ENCODE data around the gene TBC1D8. TPM values are rescaled to one million over a fixed set of nuclear protein-coding genes. Genes with fewer than 3 reads are reported as not detected.

The TBC1D8 gene
- total RNA-seq, 1 experiment from 2014 or later = 51.7 TPM

DNA sequence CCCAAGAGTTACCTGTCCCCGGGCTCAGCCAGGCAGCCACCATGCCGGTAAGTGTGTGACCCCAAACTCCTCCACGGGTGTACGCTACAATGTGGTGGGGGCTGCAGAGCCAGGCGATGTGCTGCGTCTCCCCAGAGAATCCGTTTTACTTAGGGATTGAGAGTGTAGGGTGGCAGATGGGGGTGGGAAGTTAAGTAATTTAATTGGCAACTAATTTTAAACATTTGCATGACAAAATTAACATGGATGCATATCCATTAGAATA is 175.7 kb downstream of the TBC1D8 start:
- TF ChIP-seq, protein P1, sequence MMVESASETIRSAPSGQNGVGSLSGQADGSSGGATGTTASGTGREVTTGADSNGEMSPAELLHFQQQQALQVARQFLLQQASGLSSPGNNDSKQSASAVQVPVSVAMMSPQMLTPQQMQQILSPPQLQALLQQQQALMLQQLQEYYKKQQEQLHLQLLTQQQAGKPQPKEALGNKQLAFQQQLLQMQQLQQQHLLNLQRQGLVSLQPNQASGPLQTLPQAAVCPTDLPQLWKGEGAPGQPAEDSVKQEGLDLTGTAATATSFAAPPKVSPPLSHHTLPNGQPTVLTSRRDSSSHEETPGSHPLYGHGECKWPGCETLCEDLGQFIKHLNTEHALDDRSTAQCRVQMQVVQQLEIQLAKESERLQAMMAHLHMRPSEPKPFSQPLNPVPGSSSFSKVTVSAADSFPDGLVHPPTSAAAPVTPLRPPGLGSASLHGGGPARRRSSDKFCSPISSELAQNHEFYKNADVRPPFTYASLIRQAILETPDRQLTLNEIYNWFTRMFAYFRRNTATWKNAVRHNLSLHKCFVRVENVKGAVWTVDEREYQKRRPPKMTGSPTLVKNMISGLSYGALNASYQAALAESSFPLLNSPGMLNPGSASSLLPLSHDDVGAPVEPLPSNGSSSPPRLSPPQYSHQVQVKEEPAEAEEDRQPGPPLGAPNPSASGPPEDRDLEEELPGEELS (CRISPR knock-in tag; IDR thresholded peaks at IDR 0.05) = no peak
- TF ChIP-seq, protein P2, sequence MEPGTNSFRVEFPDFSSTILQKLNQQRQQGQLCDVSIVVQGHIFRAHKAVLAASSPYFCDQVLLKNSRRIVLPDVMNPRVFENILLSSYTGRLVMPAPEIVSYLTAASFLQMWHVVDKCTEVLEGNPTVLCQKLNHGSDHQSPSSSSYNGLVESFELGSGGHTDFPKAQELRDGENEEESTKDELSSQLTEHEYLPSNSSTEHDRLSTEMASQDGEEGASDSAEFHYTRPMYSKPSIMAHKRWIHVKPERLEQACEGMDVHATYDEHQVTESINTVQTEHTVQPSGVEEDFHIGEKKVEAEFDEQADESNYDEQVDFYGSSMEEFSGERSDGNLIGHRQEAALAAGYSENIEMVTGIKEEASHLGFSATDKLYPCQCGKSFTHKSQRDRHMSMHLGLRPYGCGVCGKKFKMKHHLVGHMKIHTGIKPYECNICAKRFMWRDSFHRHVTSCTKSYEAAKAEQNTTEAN (CRISPR knock-in tag; IDR thresholded peaks at IDR 0.05) = no peak
- TF ChIP-seq GRHL2 (CRISPR knock-in tag; IDR thresholded peaks at IDR 0.05; ENCODE audit: insufficient replicate concordance, severe bottlenecking) = no peak
- no peak for ATAC-seq
- Mint-ChIP-seq H3K36me3 (no peaks in the 10 kb centered on the region), H3K27me3 (ENCODE audit: low read depth) (no peaks in the 10 kb centered on the region), H3K27ac (no peak overlapping the region), H3K9me3 (no peaks in the 10 kb centered on the region), H3K4me3 (no peak overlapping the region), H3K4me1 (no peaks in the 10 kb centered on the region)
- CTCF ChIA-PET = no interaction called here
- no peak for DNase-seq (ENCODE audit: low spot score)
- POLR2A ChIA-PET = no interaction called here

DNA sequence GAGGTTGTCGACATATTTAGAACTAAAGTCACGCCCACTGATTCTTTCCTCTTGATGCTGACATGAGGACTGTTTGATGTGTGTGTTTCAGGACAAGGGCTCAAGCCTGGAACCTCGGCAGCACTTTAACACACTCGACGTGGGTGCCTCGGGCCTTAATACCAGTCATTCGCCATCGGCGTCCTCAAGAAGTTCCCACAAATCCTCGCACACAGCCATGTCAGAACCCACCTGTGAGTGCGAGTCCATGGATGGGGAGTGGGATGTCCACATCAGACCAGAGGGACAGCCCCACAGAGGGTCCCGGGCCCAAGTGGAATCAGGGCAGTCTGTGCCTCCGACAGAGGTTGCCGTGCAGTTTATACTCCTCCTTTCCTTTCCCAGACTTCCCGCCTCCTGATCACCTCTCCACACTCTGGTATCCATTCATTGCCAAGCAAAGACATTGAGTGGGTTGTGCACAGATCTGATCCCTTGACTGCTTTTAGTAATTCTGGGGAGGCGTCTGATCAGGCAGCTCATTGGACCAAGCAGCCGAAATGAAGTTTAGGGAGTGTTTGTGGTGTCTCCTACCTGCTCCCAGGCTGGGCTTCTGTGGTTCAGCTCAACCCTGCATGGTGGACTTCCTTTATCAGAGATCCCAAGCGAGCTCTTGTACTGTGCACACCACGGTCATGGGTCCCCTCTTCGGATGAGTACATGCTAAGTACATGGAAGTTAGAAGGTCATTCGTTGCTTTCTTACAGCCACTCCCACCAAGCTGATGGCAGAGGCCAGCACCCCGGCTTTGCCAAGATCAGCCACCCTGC is 176.3 kb downstream of the TBC1D8 start:
- H3K27ac Mint-ChIP-seq = no peak overlapping the region
- TF ChIP-seq TEAD4 (CRISPR knock-in tag; IDR thresholded peaks at IDR 0.05) = no peak
- TF ChIP-seq, protein P3, sequence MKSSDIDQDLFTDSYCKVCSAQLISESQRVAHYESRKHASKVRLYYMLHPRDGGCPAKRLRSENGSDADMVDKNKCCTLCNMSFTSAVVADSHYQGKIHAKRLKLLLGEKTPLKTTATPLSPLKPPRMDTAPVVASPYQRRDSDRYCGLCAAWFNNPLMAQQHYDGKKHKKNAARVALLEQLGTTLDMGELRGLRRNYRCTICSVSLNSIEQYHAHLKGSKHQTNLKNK (CRISPR knock-in tag; IDR thresholded peaks at IDR 0.05) = no peak
- no peak for TF ChIP-seq CBFB (CRISPR knock-in tag; IDR thresholded peaks at IDR 0.05; ENCODE audit: low read depth)
- no peak for TF ChIP-seq MYBL2 (CRISPR knock-in tag; IDR thresholded peaks at IDR 0.05)
- TF ChIP-seq, protein P4, sequence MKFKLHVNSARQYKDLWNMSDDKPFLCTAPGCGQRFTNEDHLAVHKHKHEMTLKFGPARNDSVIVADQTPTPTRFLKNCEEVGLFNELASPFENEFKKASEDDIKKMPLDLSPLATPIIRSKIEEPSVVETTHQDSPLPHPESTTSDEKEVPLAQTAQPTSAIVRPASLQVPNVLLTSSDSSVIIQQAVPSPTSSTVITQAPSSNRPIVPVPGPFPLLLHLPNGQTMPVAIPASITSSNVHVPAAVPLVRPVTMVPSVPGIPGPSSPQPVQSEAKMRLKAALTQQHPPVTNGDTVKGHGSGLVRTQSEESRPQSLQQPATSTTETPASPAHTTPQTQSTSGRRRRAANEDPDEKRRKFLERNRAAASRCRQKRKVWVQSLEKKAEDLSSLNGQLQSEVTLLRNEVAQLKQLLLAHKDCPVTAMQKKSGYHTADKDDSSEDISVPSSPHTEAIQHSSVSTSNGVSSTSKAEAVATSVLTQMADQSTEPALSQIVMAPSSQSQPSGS (CRISPR knock-in tag; IDR thresholded peaks at IDR 0.05; ENCODE audit: borderline replicate concordance, low read depth) = no peak
- TF ChIP-seq ZBTB21 (CRISPR knock-in tag; IDR thresholded peaks at IDR 0.05; ENCODE audit: borderline replicate concordance) = no peak
- no peak for TF ChIP-seq NFATC4 (CRISPR knock-in tag; IDR thresholded peaks at IDR 0.05)
- TF ChIP-seq, protein P5, sequence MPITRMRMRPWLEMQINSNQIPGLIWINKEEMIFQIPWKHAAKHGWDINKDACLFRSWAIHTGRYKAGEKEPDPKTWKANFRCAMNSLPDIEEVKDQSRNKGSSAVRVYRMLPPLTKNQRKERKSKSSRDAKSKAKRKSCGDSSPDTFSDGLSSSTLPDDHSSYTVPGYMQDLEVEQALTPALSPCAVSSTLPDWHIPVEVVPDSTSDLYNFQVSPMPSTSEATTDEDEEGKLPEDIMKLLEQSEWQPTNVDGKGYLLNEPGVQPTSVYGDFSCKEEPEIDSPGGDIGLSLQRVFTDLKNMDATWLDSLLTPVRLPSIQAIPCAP (CRISPR knock-in tag; IDR thresholded peaks at IDR 0.05) = no peak
- no peak for TF ChIP-seq ZNF263 (CRISPR knock-in tag; IDR thresholded peaks at IDR 0.05; ENCODE audit: low read depth)
- TF ChIP-seq, protein P6, sequence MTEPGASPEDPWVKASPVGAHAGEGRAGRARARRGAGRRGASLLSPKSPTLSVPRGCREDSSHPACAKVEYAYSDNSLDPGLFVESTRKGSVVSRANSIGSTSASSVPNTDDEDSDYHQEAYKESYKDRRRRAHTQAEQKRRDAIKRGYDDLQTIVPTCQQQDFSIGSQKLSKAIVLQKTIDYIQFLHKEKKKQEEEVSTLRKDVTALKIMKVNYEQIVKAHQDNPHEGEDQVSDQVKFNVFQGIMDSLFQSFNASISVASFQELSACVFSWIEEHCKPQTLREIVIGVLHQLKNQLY (CRISPR knock-in tag; IDR thresholded peaks at IDR 0.05) = no peak
- TF ChIP-seq NFE2L1 (CRISPR knock-in tag; IDR thresholded peaks at IDR 0.05) = no peak
- no peak for TF ChIP-seq HMGA2 (CRISPR knock-in tag; IDR thresholded peaks at IDR 0.05)
- TF ChIP-seq, protein P7, sequence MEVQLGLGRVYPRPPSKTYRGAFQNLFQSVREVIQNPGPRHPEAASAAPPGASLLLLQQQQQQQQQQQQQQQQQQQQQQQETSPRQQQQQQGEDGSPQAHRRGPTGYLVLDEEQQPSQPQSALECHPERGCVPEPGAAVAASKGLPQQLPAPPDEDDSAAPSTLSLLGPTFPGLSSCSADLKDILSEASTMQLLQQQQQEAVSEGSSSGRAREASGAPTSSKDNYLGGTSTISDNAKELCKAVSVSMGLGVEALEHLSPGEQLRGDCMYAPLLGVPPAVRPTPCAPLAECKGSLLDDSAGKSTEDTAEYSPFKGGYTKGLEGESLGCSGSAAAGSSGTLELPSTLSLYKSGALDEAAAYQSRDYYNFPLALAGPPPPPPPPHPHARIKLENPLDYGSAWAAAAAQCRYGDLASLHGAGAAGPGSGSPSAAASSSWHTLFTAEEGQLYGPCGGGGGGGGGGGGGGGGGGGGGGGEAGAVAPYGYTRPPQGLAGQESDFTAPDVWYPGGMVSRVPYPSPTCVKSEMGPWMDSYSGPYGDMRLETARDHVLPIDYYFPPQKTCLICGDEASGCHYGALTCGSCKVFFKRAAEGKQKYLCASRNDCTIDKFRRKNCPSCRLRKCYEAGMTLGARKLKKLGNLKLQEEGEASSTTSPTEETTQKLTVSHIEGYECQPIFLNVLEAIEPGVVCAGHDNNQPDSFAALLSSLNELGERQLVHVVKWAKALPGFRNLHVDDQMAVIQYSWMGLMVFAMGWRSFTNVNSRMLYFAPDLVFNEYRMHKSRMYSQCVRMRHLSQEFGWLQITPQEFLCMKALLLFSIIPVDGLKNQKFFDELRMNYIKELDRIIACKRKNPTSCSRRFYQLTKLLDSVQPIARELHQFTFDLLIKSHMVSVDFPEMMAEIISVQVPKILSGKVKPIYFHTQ (CRISPR knock-in tag; IDR thresholded peaks at IDR 0.05) = no peak
- TF ChIP-seq, protein P2 (CRISPR knock-in tag; IDR thresholded peaks at IDR 0.05) = no peak
- TF ChIP-seq, protein P8, sequence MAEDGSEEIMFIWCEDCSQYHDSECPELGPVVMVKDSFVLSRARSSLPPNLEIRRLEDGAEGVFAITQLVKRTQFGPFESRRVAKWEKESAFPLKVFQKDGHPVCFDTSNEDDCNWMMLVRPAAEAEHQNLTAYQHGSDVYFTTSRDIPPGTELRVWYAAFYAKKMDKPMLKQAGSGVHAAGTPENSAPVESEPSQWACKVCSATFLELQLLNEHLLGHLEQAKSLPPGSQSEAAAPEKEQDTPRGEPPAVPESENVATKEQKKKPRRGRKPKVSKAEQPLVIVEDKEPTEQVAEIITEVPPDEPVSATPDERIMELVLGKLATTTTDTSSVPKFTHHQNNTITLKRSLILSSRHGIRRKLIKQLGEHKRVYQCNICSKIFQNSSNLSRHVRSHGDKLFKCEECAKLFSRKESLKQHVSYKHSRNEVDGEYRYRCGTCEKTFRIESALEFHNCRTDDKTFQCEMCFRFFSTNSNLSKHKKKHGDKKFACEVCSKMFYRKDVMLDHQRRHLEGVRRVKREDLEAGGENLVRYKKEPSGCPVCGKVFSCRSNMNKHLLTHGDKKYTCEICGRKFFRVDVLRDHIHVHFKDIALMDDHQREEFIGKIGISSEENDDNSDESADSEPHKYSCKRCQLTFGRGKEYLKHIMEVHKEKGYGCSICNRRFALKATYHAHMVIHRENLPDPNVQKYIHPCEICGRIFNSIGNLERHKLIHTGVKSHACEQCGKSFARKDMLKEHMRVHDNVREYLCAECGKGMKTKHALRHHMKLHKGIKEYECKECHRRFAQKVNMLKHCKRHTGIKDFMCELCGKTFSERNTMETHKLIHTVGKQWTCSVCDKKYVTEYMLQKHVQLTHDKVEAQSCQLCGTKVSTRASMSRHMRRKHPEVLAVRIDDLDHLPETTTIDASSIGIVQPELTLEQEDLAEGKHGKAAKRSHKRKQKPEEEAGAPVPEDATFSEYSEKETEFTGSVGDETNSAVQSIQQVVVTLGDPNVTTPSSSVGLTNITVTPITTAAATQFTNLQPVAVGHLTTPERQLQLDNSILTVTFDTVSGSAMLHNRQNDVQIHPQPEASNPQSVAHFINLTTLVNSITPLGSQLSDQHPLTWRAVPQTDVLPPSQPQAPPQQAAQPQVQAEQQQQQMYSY (CRISPR knock-in tag; IDR thresholded peaks at IDR 0.05) = no peak
- TF ChIP-seq, protein P9, sequence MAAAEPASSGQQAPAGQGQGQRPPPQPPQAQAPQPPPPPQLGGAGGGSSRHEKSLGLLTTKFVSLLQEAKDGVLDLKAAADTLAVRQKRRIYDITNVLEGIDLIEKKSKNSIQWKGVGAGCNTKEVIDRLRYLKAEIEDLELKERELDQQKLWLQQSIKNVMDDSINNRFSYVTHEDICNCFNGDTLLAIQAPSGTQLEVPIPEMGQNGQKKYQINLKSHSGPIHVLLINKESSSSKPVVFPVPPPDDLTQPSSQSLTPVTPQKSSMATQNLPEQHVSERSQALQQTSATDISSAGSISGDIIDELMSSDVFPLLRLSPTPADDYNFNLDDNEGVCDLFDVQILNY (CRISPR knock-in tag; IDR thresholded peaks at IDR 0.05) = no peak

More for the DNA sequence above, 176.3 kb downstream of the TBC1D8 start:
- Mint-ChIP-seq H3K27me3 (ENCODE audit: low read depth) (no peaks in the 10 kb centered on the region), H3K4me3 (no peak overlapping the region), H3K9me3 (no peaks in the 10 kb centered on the region), H3K4me1 (no peaks in the 10 kb centered on the region), H3K36me3 (no peaks in the 10 kb centered on the region)
- POLR2A ChIA-PET = no interaction called here
- no peak for DNase-seq (ENCODE audit: low spot score)
- CTCF ChIA-PET = no interaction called here
- no peak for ATAC-seq
